HuH-7 (cell line): Measurements from ENCODE around the gene ACVR2B.

Experiments used
- DNase-seq: peaks from one replicate; pipeline ENCODE4 v3.0.0; 2011; ENCODE audit warnings: low spot score

The ACVR2B gene

DNA sequence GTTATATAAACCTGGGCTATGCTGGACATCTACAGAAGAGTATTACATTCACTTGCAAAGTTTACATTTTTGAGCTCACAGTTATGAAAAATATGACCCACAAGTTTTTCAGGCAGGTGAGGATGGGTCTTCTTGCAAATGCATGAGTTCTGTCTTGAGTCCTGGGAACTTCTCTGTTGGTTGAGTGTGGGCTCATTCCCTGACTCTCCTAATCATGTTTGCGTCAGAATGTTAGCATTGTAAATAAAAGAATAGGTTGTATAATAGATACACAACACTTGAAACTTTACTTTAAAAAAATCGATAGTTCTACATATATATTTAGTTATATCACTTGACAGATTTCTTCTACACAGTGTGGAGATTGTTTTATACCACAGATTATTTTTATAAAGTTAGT lies 35.3 kb downstream of the ACVR2B start:
- DNase-seq: no peak

DNA sequence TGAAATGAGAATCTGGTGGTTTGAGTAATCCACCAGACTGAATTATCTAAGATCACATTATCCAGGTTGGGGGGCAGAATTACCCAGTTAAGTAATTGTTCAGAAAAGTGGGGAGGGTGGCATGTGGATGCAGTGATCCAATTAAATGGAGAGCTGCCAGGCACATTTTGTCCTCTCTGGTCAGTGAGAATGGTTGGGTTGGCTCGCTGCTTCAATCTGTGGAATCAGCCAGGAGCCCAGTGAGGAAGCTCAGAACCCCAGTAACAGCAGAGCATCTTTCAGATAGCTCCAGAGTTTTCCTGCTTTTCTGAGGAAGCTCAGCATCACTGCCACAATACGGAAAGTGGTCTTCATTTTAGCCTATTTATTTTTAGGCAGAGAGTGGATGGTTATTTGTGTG lies 36.1 kb downstream of the ACVR2B start:
- no peak for DNase-seq

- no peak for DNase-seq
These were observed 36.8 kb downstream of the ACVR2B start for GRCh38 chr3:38490281-38491030.

GRCh38 chr3:38491215-38491614 lies 37.5 kb downstream of the ACVR2B start:
- no peak for DNase-seq

- no peak for DNase-seq
These were observed 39.3 kb downstream of the ACVR2B start for GRCh38 chr3:38493031-38493430.

DNA sequence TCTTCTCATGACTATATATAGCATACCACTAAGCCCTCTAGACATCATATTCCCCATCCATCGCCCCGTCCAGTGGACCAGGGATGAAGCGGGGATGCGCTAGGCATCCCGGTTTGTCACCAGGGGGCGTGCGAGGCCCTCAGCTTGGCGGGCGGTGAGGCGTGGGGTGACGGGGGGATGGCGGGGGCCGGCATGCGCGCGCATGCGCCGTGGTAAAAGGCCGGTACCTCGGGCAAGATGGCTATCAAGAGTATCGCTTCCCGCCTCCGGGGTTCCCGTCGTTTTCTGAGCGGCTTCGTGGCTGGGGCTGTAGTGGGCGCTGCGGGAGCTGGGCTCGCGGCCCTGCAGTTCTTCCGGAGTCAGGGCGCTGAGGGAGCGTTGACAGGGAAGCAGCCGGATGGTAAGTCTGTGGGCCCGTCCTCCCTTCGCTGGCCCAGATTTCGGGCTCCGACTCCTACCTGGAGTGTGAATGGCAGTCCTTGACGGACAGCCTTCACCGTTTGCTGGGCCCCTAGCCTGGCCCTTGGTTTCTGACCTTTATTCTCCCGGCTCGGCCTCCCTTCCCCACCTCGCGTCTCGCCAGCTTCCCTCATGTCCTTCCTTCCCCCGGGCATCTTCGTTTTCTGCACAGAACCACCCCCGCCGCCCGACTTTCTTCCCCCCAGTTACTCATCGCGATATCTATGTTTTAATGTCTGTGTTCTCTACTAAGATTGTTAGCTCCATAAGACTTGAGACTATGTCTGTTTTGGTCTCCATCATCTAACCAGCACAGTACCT lies 42.6 kb downstream of the ACVR2B start, which contains the start of gene EXOG:
Gene EXOG (plus strand): TSS at position 210 of the 780 bp plus-strand sequence. CDS start 28 bp downstream, at position 238.
- peak; percentile 97 for DNase-seq

- DNase-seq: no peak
These were observed 43.3 kb downstream of the ACVR2B start for GRCh38 chr3:38497031-38497430.

GRCh38 chr3:38500688-38501417 lies 47.2 kb downstream of the ACVR2B start:
- no peak for DNase-seq

DNA sequence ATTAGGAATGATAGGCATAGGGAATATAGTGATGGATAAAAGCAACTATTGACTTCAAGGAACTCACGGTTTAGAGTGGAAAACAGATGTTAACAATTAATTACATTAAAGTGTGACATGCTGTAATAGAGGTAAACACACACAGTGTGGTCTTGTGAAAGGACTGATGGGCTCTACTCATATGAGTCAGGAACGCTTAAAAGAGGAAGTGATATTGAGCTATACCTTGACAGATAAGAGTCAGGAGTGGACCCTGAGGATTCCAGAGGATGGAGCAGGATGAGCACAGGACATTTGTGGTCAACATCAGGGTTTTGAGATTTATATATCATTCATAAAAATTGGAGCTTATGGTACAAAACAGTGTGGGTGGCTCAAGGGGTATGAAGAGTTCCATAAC lies 53.4 kb downstream of the ACVR2B start:
- DNase-seq: no peak

DNA sequence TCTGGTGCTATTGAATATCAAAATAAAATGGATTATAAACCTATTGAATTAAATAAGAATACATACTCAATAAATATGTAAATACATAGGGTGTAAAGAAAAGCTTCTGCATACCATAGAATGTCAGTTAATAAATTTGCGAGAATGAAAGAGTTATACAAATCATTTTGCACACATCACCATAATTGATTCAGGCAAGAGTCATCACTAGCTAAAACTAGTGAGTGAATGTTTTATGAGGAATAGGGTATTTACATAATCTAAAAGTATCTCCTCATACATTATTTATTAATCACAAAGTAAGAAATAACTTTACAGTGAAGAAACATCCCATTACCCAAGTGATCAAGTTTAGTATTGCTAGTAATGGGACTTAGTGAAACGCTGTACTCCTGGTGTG lies 56.0 kb downstream of the ACVR2B start:
- no peak for DNase-seq

GRCh38 chr3:38510631-38511030 lies 56.9 kb downstream of the ACVR2B start:
- DNase-seq: no peak

- DNase-seq: no peak
These were observed 57.9 kb downstream of the ACVR2B start for GRCh38 chr3:38511546-38511945.

DNA sequence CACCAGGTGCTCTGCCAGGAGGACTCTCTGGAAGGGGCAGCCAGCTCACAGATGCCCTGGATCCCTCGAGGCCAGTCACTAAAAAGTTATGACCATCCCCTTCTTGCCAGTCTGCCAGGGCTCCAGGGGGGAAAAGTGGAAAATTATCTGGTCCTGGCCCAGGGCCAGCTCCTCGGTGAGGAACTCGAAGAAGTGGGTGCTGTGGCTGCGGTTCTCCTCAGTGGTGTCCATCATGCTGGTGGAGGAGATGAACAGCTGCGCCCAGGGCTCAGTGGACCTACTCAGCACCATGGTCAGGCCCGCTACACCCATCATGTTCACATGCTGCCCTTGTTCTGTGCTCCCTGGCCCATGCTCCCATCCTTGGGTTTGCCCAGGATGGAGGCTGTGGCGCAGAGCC lies 61.7 kb downstream of the ACVR2B start:
- no peak for DNase-seq

- no peak for DNase-seq
These were observed 63.0 kb downstream of the ACVR2B start for GRCh38 chr3:38516669-38517068.

- no peak for DNase-seq
These were observed 65.3 kb downstream of the ACVR2B start for GRCh38 chr3:38519000-38519399.

DNA sequence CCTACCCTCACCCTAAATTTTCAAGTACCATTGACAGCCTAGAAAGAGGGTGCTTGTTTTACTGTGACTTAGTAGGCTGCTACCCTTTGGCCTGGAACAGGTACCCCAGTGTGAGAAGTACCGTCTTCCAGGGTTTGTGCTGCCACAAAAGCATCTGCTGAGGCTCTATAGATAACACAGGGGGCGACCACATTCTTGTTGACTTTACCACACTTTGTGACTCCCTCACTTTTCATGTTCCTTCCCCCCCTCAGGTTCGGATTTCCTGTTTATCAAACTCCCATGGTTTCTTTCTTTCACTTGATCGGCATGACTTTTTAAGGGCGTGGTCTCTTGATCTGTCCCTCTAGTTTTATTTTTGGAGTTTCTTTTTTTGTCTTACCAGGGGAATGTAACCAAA lies 66.0 kb downstream of the ACVR2B start:
- no peak for DNase-seq

DNA sequence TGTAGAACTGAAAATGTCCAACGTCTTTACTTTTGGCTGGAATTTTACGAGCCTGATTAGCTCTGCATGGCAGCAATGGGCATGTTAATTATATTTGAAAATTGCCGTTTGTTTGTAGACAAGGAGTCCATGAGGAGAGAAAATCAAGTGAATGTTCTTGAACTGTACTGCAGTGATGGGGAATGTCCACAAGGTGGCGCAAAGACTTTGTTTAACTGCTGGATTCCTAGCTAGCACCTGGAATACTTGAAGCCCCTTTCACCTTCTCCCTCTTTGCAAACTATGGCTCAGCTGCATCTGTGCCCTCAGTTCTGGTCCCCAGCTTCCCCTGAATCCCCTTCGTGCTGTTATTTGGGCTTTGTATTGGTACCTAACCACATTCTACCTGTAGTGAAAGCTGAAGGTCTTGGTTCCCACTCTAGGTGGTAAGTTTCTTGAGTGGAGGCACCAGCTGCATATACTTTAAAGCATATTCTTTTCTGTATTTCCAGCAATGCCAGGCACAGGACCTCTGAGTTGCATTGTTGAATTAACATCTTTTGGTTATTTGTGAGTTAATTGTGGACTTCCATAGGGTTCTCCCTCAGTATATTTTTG lies 67.8 kb downstream of the ACVR2B start:
- peak; percentile 78 for DNase-seq

DNA sequence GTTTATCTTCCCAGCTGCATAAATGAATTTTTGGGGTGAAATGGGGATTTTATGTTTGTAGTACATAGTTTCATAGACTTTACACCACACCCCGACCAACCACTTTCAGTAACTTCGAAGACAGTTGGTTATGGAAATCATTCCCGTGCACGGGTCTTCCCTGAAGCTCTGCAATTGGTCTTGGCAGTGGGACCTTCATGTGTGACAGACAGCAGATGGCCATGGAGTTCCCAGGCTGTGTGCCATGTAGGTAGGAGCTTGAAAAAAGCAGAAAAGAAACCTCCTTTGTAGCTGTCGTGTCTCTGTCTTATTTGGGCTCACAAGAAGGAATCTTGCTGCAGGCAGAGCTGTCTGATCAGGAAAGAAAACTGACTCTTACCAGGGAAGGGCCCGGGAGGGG lies 68.3 kb downstream of the ACVR2B start:
- no peak for DNase-seq

DNA sequence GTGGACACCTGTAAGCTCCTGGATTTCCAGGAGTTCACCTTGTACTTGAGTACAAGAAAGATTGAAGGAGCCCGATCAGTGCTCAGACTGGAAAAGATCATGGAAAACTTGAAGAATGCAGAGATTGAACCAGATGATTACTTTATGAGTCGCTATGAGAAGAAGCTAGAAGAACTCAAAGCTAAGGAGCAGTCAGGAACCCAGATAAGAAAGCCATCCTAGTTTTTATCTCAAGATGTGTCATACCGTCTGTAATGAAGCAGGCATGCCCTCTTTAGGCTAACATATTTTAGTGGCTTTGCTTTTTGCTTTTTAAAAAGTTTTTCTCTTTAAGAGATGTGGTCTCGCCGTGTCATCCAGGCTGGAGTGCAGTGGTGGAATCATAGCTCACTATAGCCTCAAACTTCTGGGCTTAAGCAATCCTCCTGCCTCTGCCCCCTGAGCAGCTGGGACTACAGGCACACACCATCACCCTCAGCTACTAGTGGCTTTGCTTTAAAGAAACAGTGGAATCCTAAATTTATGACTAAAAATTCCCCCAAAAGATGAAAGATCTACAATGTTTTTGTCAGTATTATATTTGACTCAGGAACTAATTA lies 70.5 kb downstream of the ACVR2B start:
- DNase-seq: no peak

- DNase-seq: no peak
These were observed 73.1 kb downstream of the ACVR2B start for GRCh38 chr3:38526792-38527191.

GRCh38 chr3:38528457-38528856 lies 74.8 kb downstream of the ACVR2B start:
- DNase-seq: no peak

GRCh38 chr3:38532529-38532928 lies 78.8 kb downstream of the ACVR2B start:
- no peak for DNase-seq
